ENCODE results near the gene ICAM3. TPM values are rescaled to one million over a fixed set of nuclear protein-coding genes. Genes with fewer than 3 reads are reported as not detected.

Gene ICAM3
- total RNA-seq, 1 experiment from 2014 or later, result 28.3 TPM

DNA sequence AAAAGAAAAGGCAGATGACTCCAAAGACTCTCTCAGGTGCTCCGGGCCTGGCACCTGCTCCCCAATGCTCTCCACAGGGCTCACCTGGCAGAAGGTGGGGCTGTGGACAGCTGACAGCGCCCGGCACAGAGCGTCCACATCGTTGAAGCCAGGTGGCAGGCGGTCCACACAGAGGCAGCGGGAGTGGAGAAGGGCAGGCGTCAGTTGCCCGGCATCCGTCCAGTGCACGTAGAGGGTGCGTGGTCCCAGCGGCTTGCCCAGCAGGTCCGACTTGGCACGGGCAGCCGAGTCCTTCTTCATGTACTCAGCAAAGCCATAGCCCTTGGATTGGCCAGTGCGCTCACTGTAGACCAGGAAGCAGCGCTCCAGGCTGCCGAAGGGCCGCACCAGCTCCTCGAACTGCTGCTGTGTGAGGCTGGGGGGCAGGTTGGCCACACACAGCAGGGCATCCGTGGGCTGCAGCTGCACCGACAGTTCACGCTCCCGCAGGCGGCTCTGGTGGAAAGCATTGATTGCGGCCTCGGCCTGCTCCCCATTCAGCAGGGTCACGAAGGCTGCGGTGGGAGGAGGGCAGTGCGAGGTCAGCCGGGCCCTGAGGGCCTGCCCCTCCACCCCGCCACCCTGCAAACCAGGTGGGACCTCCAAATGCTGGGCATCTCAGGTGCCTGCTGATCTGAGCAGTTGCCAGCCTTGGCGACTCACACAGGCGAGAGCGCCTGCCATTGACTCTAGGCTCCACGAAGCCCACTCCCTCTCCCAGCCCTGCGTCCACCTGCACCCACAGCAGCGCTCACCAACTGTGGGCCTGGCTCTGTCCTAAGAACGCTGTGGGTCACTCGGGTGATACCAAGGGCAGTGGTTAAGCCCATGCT, 10.6 kb downstream of the ICAM3 start:
- no peak overlapping the region for H3K14ac ChIP-seq (ENCODE audit: insufficient read depth, low read length)
- no peak overlapping the region for H3K27ac Mint-ChIP-seq
- no peak overlapping the region for H2BK120ac ChIP-seq (ENCODE audit: low read depth, low read length, poor library complexity, severe bottlenecking)
- H2AK5ac ChIP-seq (ENCODE audit: insufficient read length, low read length), result no peak overlapping the region
- H3K27me3 Mint-ChIP-seq (ENCODE audit: low read depth), result no peaks in the 10 kb centered on the region
- no peak overlapping the region for H4K8ac ChIP-seq (replicated peaks; ENCODE audit: insufficient read length, low read depth, low read length)
- peaks cover 19 to 70% (median 57%) of the 10 kb centered on the region in 3 experiments; a peak in 6 of 7 replicates for H3K36me3 Mint-ChIP-seq (ENCODE audit: insufficient read depth in 1 of 3, low read depth in 3 of 3)
- H3K18ac ChIP-seq (ENCODE audit: insufficient read length, low read depth, low read length), result no peak overlapping the region
- H3K23ac ChIP-seq (ENCODE audit: insufficient read length, low read depth, low read length), result no peak overlapping the region
- H3T11ph ChIP-seq (ENCODE audit: low read length), result no peak overlapping the region
- H3K9ac ChIP-seq (ENCODE audit: extremely low read depth, insufficient read length, low read length), result no peak overlapping the region
- no peak overlapping the region for H3K4ac ChIP-seq (ENCODE audit: low read depth, low read length)
- no peak overlapping the region for H2BK15ac ChIP-seq (ENCODE audit: low read depth, low read length)
- no peaks in the 10 kb centered on the region for H3K27me3 ChIP-seq (ENCODE audit: insufficient read depth, low read length)
- no peak overlapping the region for H2BK12ac ChIP-seq (ENCODE audit: insufficient read length, low read depth, low read length)
- no CpG with 5 or more reads among the region's 41 CpGs for WGBS (ENCODE audit: extremely low coverage, insufficient read length, low lambda C conversion rate)
- no peaks in the 10 kb centered on the region for H3K4me1 ChIP-seq (ENCODE audit: insufficient read depth, low read length)
- TF ChIP-seq, protein P1, sequence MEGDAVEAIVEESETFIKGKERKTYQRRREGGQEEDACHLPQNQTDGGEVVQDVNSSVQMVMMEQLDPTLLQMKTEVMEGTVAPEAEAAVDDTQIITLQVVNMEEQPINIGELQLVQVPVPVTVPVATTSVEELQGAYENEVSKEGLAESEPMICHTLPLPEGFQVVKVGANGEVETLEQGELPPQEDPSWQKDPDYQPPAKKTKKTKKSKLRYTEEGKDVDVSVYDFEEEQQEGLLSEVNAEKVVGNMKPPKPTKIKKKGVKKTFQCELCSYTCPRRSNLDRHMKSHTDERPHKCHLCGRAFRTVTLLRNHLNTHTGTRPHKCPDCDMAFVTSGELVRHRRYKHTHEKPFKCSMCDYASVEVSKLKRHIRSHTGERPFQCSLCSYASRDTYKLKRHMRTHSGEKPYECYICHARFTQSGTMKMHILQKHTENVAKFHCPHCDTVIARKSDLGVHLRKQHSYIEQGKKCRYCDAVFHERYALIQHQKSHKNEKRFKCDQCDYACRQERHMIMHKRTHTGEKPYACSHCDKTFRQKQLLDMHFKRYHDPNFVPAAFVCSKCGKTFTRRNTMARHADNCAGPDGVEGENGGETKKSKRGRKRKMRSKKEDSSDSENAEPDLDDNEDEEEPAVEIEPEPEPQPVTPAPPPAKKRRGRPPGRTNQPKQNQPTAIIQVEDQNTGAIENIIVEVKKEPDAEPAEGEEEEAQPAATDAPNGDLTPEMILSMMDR (conservative IDR thresholded peaks at IDR 0.05), result no peak
- peaks cover 7 to 10% of the 10 kb centered on the region in 2 experiments for H3K4me1 Mint-ChIP-seq
- H3K9me3 Mint-ChIP-seq, result no peaks in the 10 kb centered on the region; a peak in 1 of 5 replicates
- no peaks in the 10 kb centered on the region for H4K20me1 ChIP-seq (ENCODE audit: control insufficient read depth, insufficient read depth, insufficient read length)
- no peak overlapping the region for H2BK20ac ChIP-seq (ENCODE audit: low read depth, low read length, poor library complexity, severe bottlenecking)
- no peak overlapping the region for H3K56ac ChIP-seq (ENCODE audit: insufficient read length, low read depth, low read length)
- no peak overlapping the region for H3K27ac ChIP-seq (ENCODE audit: insufficient read length, low read depth, low read length)
- peaks cover 8% of the 10 kb centered on the region; the same call in 1 of the 2 replicates for H3K79me2 ChIP-seq (ENCODE audit: insufficient read depth, low read length)
- DNase-seq, result no peak
- H3K23me2 ChIP-seq (ENCODE audit: insufficient read length, low read depth, low read length, poor library complexity, severe bottlenecking), result peaks cover 10% of the 10 kb centered on the region
- no peaks in the 10 kb centered on the region for H3K9me3 ChIP-seq (ENCODE audit: control insufficient read depth, low read depth, low read length)
- H3K4me2 ChIP-seq (ENCODE audit: insufficient read depth, insufficient read length, low read length), result no peak overlapping the region
- H4K5ac ChIP-seq (ENCODE audit: insufficient read length, low read depth, low read length), result no peak overlapping the region
- H3K4me3 Mint-ChIP-seq, result no peak overlapping the region
- H3K79me1 ChIP-seq (ENCODE audit: insufficient read depth, low read depth, low read length, poor library complexity, severe bottlenecking), result peaks cover 4% of the 10 kb centered on the region
- H4K91ac ChIP-seq (ENCODE audit: insufficient read length, low read depth, low read length), result no peak overlapping the region
- no peak overlapping the region for H2AFZ ChIP-seq (ENCODE audit: low read length)
- H2BK5ac ChIP-seq (ENCODE audit: insufficient read length, low read length), result no peak overlapping the region

All from H9 (cell line).